Endodermal cell (in vitro differentiated cells): ENCODE results near the gene TUBB6. TPM values are rescaled to one million over a fixed set of nuclear protein-coding genes. Genes with fewer than 3 reads are reported as not detected.

Source experiments
- DNase-seq: peaks from one replicate; pipeline ENCODE4 v3.0.0-alpha.2; 2017
- H3K27ac ChIP-seq: 2 replicates; pipeline ENCODE4 v1.5.1; 2013; ENCODE audit warnings: mild to moderate bottlenecking, low read depth, low read length, moderate library complexity
- H3K27me3 ChIP-seq: 2 replicates; pipeline ENCODE4 v1.6.1; 2013; ENCODE audit warnings: mild to moderate bottlenecking, low read length, moderate library complexity; ENCODE audit not compliant: insufficient read depth, control insufficient read depth, poor library complexity, severe bottlenecking
- H3K36me3 ChIP-seq: 2 replicates; pipeline ENCODE4 v1.7.0; 2013; ENCODE audit warnings: mild to moderate bottlenecking, low read length, moderate library complexity; ENCODE audit not compliant: control insufficient read depth, insufficient read depth
- H3K4me1 ChIP-seq: one replicate; pipeline ENCODE4 v1.7.0; 2013; ENCODE audit warnings: low read length; ENCODE audit not compliant: control insufficient read depth, insufficient read depth
- H3K4me3 ChIP-seq: 2 replicates; pipeline ENCODE4 v1.5.1; 2013; ENCODE audit warnings: mild to moderate bottlenecking, low read length, moderate library complexity
- H3K9ac ChIP-seq: 2 replicates; pipeline ENCODE4 v1.6.1; 2013; ENCODE audit warnings: mild to moderate bottlenecking, low read length, moderate library complexity; ENCODE audit not compliant: poor library complexity, severe bottlenecking; ENCODE audit errors: extremely low read depth
- H3K9me3 ChIP-seq: 2 replicates; pipeline ENCODE4 v1.6.1; 2013; ENCODE audit warnings: mild to moderate bottlenecking, low read length, moderate library complexity; ENCODE audit not compliant: control insufficient read depth
- H3K27ac Mint-ChIP-seq: 2 replicates; pipeline ENCODE4 v1.8.0; 2020; ENCODE audit warnings: mixed read lengths
- H3K27me3 Mint-ChIP-seq: 2 replicates; pipeline ENCODE4 v1.8.0; 2021; ENCODE audit warnings: mild to moderate bottlenecking, mixed read lengths; ENCODE audit not compliant: insufficient read depth
- H3K36me3 Mint-ChIP-seq: 2 replicates; pipeline ENCODE4 v1.8.0; 2020; ENCODE audit warnings: low read depth, mixed read lengths
- H3K4me1 Mint-ChIP-seq: 2 replicates; pipeline ENCODE4 v1.8.0; 2020; ENCODE audit warnings: mixed read lengths
- H3K4me3 Mint-ChIP-seq: 2 replicates; pipeline ENCODE4 v1.8.0; 2020; ENCODE audit warnings: mild to moderate bottlenecking, moderate library complexity, mixed read lengths
- H3K9me3 Mint-ChIP-seq: 2 replicates; pipeline ENCODE4 v1.8.0; 2020; ENCODE audit warnings: mild to moderate bottlenecking, mixed read lengths
- WGBS, 2 experiments: methylation state at CpG; one replicate each; pipeline versions ENCODE4 v1.1.5 to v1.1.7; 2013; ENCODE audit warnings: missing lambda C conversion rate in 2 of 2, mixed read lengths in 1 of 2; ENCODE audit not compliant: insufficient coverage in 1 of 2, insufficient read length in 1 of 2; 5-methylcytosine and 5-hydroxymethylcytosine counted together
- total RNA-seq, 2 donors: library from RNA; stranded (reverse); fragmentation: NEBNext Ultra II Directional in 1 of 2; extraction: Animal tissue kit (Norgen Biotek cat#: 25700) in 1 of 2; gene quantifications; 2 replicates in 1 of 2; 3 replicates in 1 of 2; pipeline ENCODE4 v1.2.1, GENCODE V29; 2021
- TF ChIP-seq, protein P1 (sequence below): fragments of 200-600 bp; sonication (generic); conservative IDR thresholded peaks from 2 replicates; pipeline ENCODE4 v1.5.0; 2021; ENCODE audit warnings: antibody characterized with exemption, mild to moderate bottlenecking

Gene TUBB6
- total RNA-seq, 2 donors from 2014 or later, result 33.0 to 45.4 TPM

- 80% methylated on average over 7 of the region's 7 CpGs for WGBS, 2 experiments
- H3K36me3 ChIP-seq, result peaks cover 30% of the 10 kb centered on the region
- TF ChIP-seq, protein P1, sequence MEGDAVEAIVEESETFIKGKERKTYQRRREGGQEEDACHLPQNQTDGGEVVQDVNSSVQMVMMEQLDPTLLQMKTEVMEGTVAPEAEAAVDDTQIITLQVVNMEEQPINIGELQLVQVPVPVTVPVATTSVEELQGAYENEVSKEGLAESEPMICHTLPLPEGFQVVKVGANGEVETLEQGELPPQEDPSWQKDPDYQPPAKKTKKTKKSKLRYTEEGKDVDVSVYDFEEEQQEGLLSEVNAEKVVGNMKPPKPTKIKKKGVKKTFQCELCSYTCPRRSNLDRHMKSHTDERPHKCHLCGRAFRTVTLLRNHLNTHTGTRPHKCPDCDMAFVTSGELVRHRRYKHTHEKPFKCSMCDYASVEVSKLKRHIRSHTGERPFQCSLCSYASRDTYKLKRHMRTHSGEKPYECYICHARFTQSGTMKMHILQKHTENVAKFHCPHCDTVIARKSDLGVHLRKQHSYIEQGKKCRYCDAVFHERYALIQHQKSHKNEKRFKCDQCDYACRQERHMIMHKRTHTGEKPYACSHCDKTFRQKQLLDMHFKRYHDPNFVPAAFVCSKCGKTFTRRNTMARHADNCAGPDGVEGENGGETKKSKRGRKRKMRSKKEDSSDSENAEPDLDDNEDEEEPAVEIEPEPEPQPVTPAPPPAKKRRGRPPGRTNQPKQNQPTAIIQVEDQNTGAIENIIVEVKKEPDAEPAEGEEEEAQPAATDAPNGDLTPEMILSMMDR, result no peak
- no peak for DNase-seq
- Mint-ChIP-seq H3K4me3 (no peak overlapping the region), H3K9me3 (no peaks in the 10 kb centered on the region), H3K27ac (peak overlapping the region; percentile 8), H3K27me3 (no peaks in the 10 kb centered on the region), H3K4me1 (peaks cover 44% of the 10 kb centered on the region), H3K36me3 (peaks cover 38% of the 10 kb centered on the region)
- peaks cover 22% of the 10 kb centered on the region for H3K4me1 ChIP-seq
- H3K27me3 ChIP-seq, result no peaks in the 10 kb centered on the region
- peak overlapping the region; percentile 46 for H3K4me3 ChIP-seq
- H3K9ac ChIP-seq, result no peak overlapping the region
- H3K27ac ChIP-seq, result no peak overlapping the region
- H3K9me3 ChIP-seq, result no peaks in the 10 kb centered on the region
Observed at GRCh38 chr18:12335503-12335902, 27.5 kb downstream of the TUBB6 start.

DNA sequence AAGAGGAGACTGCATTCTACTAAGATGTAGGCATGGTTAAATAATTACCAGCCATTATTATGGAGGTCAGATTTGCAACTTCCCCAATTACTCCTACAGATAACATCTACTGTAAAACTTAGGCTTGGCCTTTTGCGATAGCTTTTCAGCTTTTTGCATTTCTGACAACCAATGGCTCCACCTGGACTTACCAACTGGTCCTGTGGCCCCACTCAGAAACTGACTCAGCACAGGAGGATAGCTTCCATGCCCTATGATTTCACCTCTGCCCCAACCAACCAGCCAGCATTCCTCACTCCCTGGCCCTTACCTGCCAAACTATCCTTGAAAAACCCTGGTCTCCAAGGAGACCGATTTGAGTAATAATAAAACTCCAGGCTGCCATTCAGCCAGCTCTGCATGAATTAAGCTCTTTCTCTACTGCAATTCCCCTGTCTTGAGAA lies 28.2 kb downstream of the TUBB6 start:
- no peaks in the 10 kb centered on the region for H3K27me3 Mint-ChIP-seq
- no peak overlapping the region for H3K4me3 Mint-ChIP-seq

DNA sequence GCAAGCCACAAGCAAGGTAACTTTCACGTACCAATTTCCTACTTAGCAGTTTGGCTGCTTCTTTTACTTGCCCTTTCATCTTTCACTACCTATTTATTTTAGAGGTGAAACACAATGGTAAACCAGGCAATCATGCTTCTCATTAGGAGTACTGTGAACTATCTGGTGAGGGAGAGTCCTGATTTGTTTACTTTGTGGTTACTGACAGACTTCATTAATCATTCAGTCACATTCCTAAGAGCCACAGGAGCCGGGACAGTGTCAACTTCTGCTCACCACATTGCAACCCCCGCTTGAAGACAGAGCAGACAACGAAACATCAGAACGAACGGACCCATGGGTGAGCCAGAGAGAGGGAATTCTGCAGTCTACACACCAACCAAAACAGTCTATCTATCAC lies 28.8 kb downstream of the TUBB6 start:
- H3K36me3 Mint-ChIP-seq, result peaks cover 43% of the 10 kb centered on the region

More for the DNA sequence above, 28.2 kb downstream of the TUBB6 start:
- Histone ChIP-seq H3K27me3 (no peaks in the 10 kb centered on the region), H3K9ac (no peak overlapping the region), H3K27ac (no peak overlapping the region), H3K36me3 (peaks cover 31% of the 10 kb centered on the region), H3K4me1 (peaks cover 22% of the 10 kb centered on the region), H3K4me3 (peak overlapping the region; percentile 46), H3K9me3 (no peaks in the 10 kb centered on the region)
- Mint-ChIP-seq H3K4me1 (peaks cover 44% of the 10 kb centered on the region), H3K36me3 (peaks cover 39% of the 10 kb centered on the region), H3K27ac (peak overlapping the region; percentile 57), H3K9me3 (no peaks in the 10 kb centered on the region)
- TF ChIP-seq, protein P1, result no peak
- WGBS, 2 experiments, result 14 to 16% methylated on average over 2 of the region's 2 CpGs
- DNase-seq, result peak; percentile 84

More for the DNA sequence above, 28.8 kb downstream of the TUBB6 start:
- Histone ChIP-seq H3K9me3 (no peaks in the 10 kb centered on the region), H3K9ac (no peak overlapping the region), H3K4me3 (peak overlapping the region; percentile 46), H3K27ac (no peak overlapping the region), H3K4me1 (peaks cover 22% of the 10 kb centered on the region), H3K36me3 (peaks cover 38% of the 10 kb centered on the region), H3K27me3 (no peaks in the 10 kb centered on the region)
- 24 to 48% methylated on average over 5 to 6 of the region's 6 CpGs for WGBS, 2 experiments
- Mint-ChIP-seq H3K4me3 (peak overlapping the region; percentile 27), H3K27me3 (no peaks in the 10 kb centered on the region), H3K4me1 (peaks cover 44% of the 10 kb centered on the region), H3K9me3 (no peaks in the 10 kb centered on the region), H3K27ac (peak overlapping the region; percentile 67)
- DNase-seq, result peak; percentile 70
- TF ChIP-seq, protein P1, result no peak
